Measurements from ENCODE around the gene CTNND2. TPM values are rescaled to one million over a fixed set of nuclear protein-coding genes. Genes with fewer than 3 reads are reported as not detected.

The CTNND2 gene
- total RNA-seq = not detected in 2 replicates

GRCh38 chr5:11904265-11904906 lies at the start of gene CTNND2:
TSS of gene CTNND2 (minus strand) at chr5:11904446. CDS start at chr5:11903853, 593 bp downstream.

